ENCODE data around the gene PTF1A. TPM values are rescaled to one million over a fixed set of nuclear protein-coding genes. Genes with fewer than 3 reads are reported as not detected.

PTF1A gene
- total and polyA plus RNA-seq, 9 of the 15 experiments (the other 6 are each of a cell fraction or from before 2014, with no cell fraction given) = not detected

- H3K27ac ChIP-seq (ENCODE audit: extremely low read depth, low read depth, low read length) = no peak overlapping the region
- no TSS peak for BruUV-seq (replicated peaks)
- no peak for FAIRE-seq
- no peak for DNase-seq (ENCODE audit: extremely low read depth in 1 of 4, low spot score in 3 of 4)
- no peak overlapping the region for H3K4me3 ChIP-seq
- H3K79me2 ChIP-seq (ENCODE audit: control insufficient read depth, insufficient read depth, low read length) = no peaks in the 10 kb centered on the region
- H3K27me3 ChIP-seq (ENCODE audit: control insufficient read depth in 2 of 2, insufficient read depth in 2 of 2, low read length in 2 of 2) = peaks cover 3 to 28% of the 10 kb centered on the region in 2 experiments; a peak in 4 of 5 replicates
- H3K9ac ChIP-seq (ENCODE audit: insufficient read depth in 1 of 2, low read depth in 2 of 2, low read length in 2 of 2) = no peak overlapping the region
- H3K9me3 ChIP-seq (replicated peaks; ENCODE audit: control insufficient read depth, insufficient read depth, low read depth, low read length) = no peaks in the 10 kb centered on the region
- intact Hi-C loops (cut with micrococcal nuclease) = loop anchor here (5.0 to 10.0 kb wide), 3 partner anchors 378 to 1346 kb away; no protein-coding TSS in a partner anchor
- H3K9me1 ChIP-seq (ENCODE audit: control insufficient read depth, insufficient read depth, low read length) = no peaks in the 10 kb centered on the region
- POLR2A ChIA-PET = no interaction called here
- CTCF ChIA-PET (ENCODE audit: low intra/inter-chr PET ratio) = interaction anchor here (0.6 to 3.2 kb wide), 2 partner anchors 137 to 378 kb away, joined by 3 to 27 read pairs; no protein-coding TSS in a partner anchor
- in situ Hi-C loops (cut with MboI) = loop anchor here (5.0 to 25.0 kb wide), 2 partner anchors 136 to 1356 kb away; no protein-coding TSS in a partner anchor
- H3K36me3 ChIP-seq (ENCODE audit: control insufficient read depth, insufficient read depth, low read length) = no peaks in the 10 kb centered on the region
- H3K4me1 ChIP-seq (replicated peaks in 1 of 2; ENCODE audit: control insufficient read depth in 2 of 2, insufficient read depth in 2 of 2, low read length in 2 of 2) = peaks cover 0 to 2% of the 10 kb centered on the region in 2 experiments; a peak in 2 of 5 replicates
- no peak overlapping the region for H2AFZ ChIP-seq (ENCODE audit: low read depth, low read length)
- no peak for ATAC-seq
- H3K4me2 ChIP-seq (ENCODE audit: insufficient read depth, low read length) = no peak overlapping the region
- 2% methylated on average over 9 of the region's 10 CpGs for WGBS (ENCODE audit: insufficient coverage, low coverage, missing lambda C conversion rate)
- H4K20me1 ChIP-seq (replicated peaks; ENCODE audit: control insufficient read depth, insufficient read depth, low read length) = no peaks in the 10 kb centered on the region; the same call in 1 of the 2 replicates
- TF ChIP-seq FOXA1 (IDR thresholded peaks at IDR 0.05; ENCODE audit: borderline replicate concordance) = no peak
- TF ChIP-seq FOSL1 (tag; conservative IDR thresholded peaks at IDR 0.05) = no peak
- TF ChIP-seq ZNF384 (IDR thresholded peaks at IDR 0.05; ENCODE audit: low read depth, low read length) = no peak
- TF ChIP-seq GTF2A2 (tag; IDR thresholded peaks at IDR 0.05) = no peak
- no peak for TF ChIP-seq GATAD2B (IDR thresholded peaks at IDR 0.05; ENCODE audit: borderline replicate concordance)
- no peak for TF ChIP-seq RHOXF2B (CRISPR knock-in tag; conservative IDR thresholded peaks at IDR 0.05)
- no peak for TF ChIP-seq KHSRP (IDR thresholded peaks at IDR 0.05)
- TF ChIP-seq ZBTB26 (CRISPR knock-in tag; IDR thresholded peaks at IDR 0.05) = peak; percentile 57; the same call in 1 of the 2 replicates
- no peak for TF ChIP-seq THRAP3 (IDR thresholded peaks at IDR 0.05; ENCODE audit: borderline replicate concordance)
- no peak for TF ChIP-seq NR3C1 (CRISPR knock-in tag; IDR thresholded peaks at IDR 0.05)
- no peak for TF ChIP-seq FOXO4 (CRISPR knock-in tag; IDR thresholded peaks at IDR 0.05)
- no peak for TF ChIP-seq TEAD4 (IDR thresholded peaks at IDR 0.05; ENCODE audit: low read length)
- no peak for TF ChIP-seq TEAD4 (CRISPR knock-in tag; IDR thresholded peaks at IDR 0.05; ENCODE audit: borderline replicate concordance)
- TF ChIP-seq ZNF311 (CRISPR knock-in tag; IDR thresholded peaks at IDR 0.05) = no peak
- TF ChIP-seq SREBF1 (IDR thresholded peaks at IDR 0.05; ENCODE audit: borderline replicate concordance, low read depth, low read length) = no peak
- TF ChIP-seq ELF2 (CRISPR knock-in tag; IDR thresholded peaks at IDR 0.05) = no peak
- peak; percentile 74 for TF ChIP-seq ZNF512 (tag; IDR thresholded peaks at IDR 0.05)
- no peak for TF ChIP-seq SMARCC2 (IDR thresholded peaks at IDR 0.05; ENCODE audit: low read depth)
- TF ChIP-seq CHCHD3 (CRISPR knock-in tag; IDR thresholded peaks at IDR 0.05) = no peak
- TF ChIP-seq SNIP1 (IDR thresholded peaks at IDR 0.05; ENCODE audit: low read depth) = no peak
- TF ChIP-seq ELF4 (CRISPR knock-in tag; IDR thresholded peaks at IDR 0.05) = 0 out of 2 replicates have a peak, but pooled peaks have one; percentile 24
- TF ChIP-seq POLR2A (conservative IDR thresholded peaks at IDR 0.05) = no peak
Observed at GRCh38 chr10:23156447-23157150, 35.5 kb upstream of the PTF1A start.
